HepG2 (cell line): Measurements from ENCODE around the gene C16orf54. TPM values are rescaled to one million over a fixed set of nuclear protein-coding genes. Genes with fewer than 3 reads are reported as not detected.
A peak's percentile ranks its signal among the peaks of the same experiment; 100 is the strongest.

Source experiments
- ERF ChIP-seq: IDR thresholded peaks from 2 replicates; pipeline ENCODE4 v1.6.1; 2018; ENCODE audit warnings: missing biosample characterization, missing genetic modification reagents
- FOXC1 ChIP-seq: sonication (generic); formaldehyde crosslinking; IDR thresholded peaks from 2 replicates; pipeline ENCODE4 v1.8.0; 2022; ENCODE audit warnings: mild to moderate bottlenecking, missing genetic modification reagents, borderline replicate concordance
- HOXA5 ChIP-seq: sonication (generic); formaldehyde crosslinking; IDR thresholded peaks from 2 replicates; pipeline ENCODE4 v1.4.0; 2020; ENCODE audit warnings: missing genetic modification reagents
- KLF16 ChIP-seq, 2 experiments: sonication (generic) in 1 of 2; formaldehyde crosslinking in 1 of 2; IDR thresholded peaks; 2 replicates each; pipeline versions ENCODE4 v1.6.1 to v1.8.0; 2016 to 2023; ENCODE audit warnings: missing genetic modification reagents in 2 of 2, missing compliant biosample characterization in 1 of 2
- MIXL1 ChIP-seq: IDR thresholded peaks from 2 replicates; pipeline ENCODE4 v1.6.1; 2016
- NR2F2 ChIP-seq: IDR thresholded peaks from 2 replicates; pipeline ENCODE4 v1.6.1; 2012; ENCODE audit warnings: low read depth, inconsistent platforms, borderline replicate concordance
- REXO4 ChIP-seq: sonication (generic); formaldehyde crosslinking; IDR thresholded peaks from 2 replicates; pipeline ENCODE4 v1.8.0; 2022; ENCODE audit warnings: missing genetic modification reagents, mild to moderate bottlenecking, borderline replicate concordance
- ZKSCAN8 ChIP-seq: IDR thresholded peaks from 2 replicates; pipeline ENCODE4 v1.6.1; 2016; ENCODE audit warnings: borderline replicate concordance, missing genetic modification reagents, missing compliant biosample characterization
- ZNF124 ChIP-seq: sonication (generic); formaldehyde crosslinking; IDR thresholded peaks from 2 replicates; pipeline ENCODE4 v1.4.0; 2020; ENCODE audit warnings: missing genetic modification reagents
- ZNF713 ChIP-seq: sonication (generic); formaldehyde crosslinking; IDR thresholded peaks from 2 replicates; pipeline ENCODE4 v1.4.0; 2020; ENCODE audit warnings: mild to moderate bottlenecking, missing genetic modification reagents
- ZNF782 ChIP-seq: sonication (generic); formaldehyde crosslinking; IDR thresholded peaks from 2 replicates; pipeline ENCODE4 v1.4.0; 2020; ENCODE audit warnings: missing genetic modification reagents, mild to moderate bottlenecking, borderline replicate concordance
- ZNF839 ChIP-seq: sonication (generic); formaldehyde crosslinking; IDR thresholded peaks from 2 replicates; pipeline ENCODE4 v1.4.0; 2020; ENCODE audit warnings: missing genetic modification reagents, mild to moderate bottlenecking, borderline replicate concordance
- polyA plus RNA-seq, 8 experiments: library from polyadenylated mRNA; depleted of rRNA in 3 of 8; stranded (reverse) in 7 of 8; unstranded in 1 of 8; fragments of >200 nt; fragmentation: Illumina TruSeq in 4 of 8; extraction: Trizol in 4 of 8; gene quantifications; 2 replicates each; pipeline versions ENCODE4 v1.2.1 to v1.2.3, GENCODE V29; 2011 to 2016; ENCODE audit warnings: low read depth in 4 of 8, missing spikeins in 1 of 8, mixed read lengths in 1 of 8; ENCODE audit not compliant: insufficient read depth in 1 of 8
- total RNA-seq, 5 experiments: library from RNA; depleted of rRNA; stranded (reverse); fragments of >200 nt; fragmentation: Illumina TruSeq; extraction: Trizol; gene quantifications; 2 replicates each; pipeline ENCODE4 v1.2.3, GENCODE V29; 2016; ENCODE audit warnings: low read depth in 1 of 5
- TF ChIP-seq, protein P1 (sequence below), 2 experiments: IDR thresholded peaks; 2 replicates each; pipeline ENCODE4 v1.6.1; 2011 to 2012; ENCODE audit warnings: low read length in 2 of 2, borderline replicate concordance in 1 of 2, low read depth in 1 of 2, mild to moderate bottlenecking in 1 of 2, moderate library complexity in 1 of 2
- TF ChIP-seq, protein P2 (sequence below): sonication (generic); formaldehyde crosslinking; IDR thresholded peaks from 2 replicates; pipeline ENCODE4 v1.9.0; 2021; ENCODE audit warnings: mild to moderate bottlenecking, missing genetic modification reagents

C16orf54 gene
- total and polyA plus RNA-seq, 2 of the 13 experiments (the other 11 are each of a cell fraction or from before 2014, with no cell fraction given), result not detected

DNA sequence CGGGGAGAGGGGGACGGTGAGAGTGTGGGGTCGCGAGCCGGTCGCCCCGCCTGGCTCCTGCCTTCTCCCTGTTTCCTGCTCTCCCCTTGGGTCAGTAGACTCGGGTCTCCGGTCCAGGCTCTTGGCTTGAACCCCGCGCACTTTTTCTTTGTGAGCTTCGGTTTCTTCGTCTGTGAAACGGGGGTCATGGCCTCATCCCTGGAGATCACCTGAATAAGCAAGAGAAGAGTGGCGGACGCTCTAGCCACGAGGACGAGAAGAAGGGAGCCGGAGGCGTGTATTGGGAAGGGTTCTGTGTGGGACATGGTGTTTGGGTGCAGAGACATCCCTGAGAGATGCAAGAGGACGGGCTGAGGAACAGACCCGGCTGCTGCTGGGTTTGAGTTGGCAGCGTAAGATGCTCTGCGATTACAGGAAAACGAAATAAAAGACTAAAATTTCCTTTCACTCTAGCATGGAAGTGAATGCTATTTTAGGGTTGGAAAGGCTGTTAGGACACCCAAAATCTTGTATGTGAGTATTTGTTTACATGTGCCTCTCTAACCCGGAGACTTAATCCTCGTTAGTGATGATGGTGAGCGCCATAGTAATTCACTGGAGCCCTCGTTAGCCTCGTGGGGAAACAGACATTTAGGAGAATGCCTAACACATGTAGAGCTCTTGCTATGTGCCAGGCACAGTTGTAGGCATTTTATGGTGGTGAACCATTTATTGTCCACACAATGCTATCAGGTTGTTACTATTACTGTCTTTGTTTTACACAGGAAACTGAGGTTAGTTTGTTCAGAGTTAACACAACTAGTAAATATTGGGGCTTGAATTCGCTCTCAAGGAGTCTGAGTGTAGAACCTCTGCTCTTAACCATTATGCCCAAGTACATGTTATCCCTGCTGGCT lies 45.4 kb upstream of the C16orf54 start (continued):
- TF ChIP-seq KLF16 (CRISPR knock-in tag; IDR thresholded peaks at IDR 0.05) (peak in 1 of 2 experiments; percentile 25; a peak in 1 of 4 replicates), FOXC1 (no peak), NR2F2 (no peak), HOXA5 (CRISPR knock-in tag) (no peak), MIXL1 (CRISPR knock-in tag) (no peak), ZNF713 (no peak), ZNF124 (CRISPR knock-in tag) (no peak), ERF (CRISPR knock-in tag) (0 out of 2 replicates have a peak, but pooled peaks have one; percentile 5), ZNF782 (CRISPR knock-in tag) (no peak), ZKSCAN8 (CRISPR knock-in tag) (no peak), ZNF839 (CRISPR knock-in tag) (0 out of 2 replicates have a peak, but pooled peaks have one; percentile 4), REXO4 (CRISPR knock-in tag) (no peak)
- TF ChIP-seq, protein P1, sequence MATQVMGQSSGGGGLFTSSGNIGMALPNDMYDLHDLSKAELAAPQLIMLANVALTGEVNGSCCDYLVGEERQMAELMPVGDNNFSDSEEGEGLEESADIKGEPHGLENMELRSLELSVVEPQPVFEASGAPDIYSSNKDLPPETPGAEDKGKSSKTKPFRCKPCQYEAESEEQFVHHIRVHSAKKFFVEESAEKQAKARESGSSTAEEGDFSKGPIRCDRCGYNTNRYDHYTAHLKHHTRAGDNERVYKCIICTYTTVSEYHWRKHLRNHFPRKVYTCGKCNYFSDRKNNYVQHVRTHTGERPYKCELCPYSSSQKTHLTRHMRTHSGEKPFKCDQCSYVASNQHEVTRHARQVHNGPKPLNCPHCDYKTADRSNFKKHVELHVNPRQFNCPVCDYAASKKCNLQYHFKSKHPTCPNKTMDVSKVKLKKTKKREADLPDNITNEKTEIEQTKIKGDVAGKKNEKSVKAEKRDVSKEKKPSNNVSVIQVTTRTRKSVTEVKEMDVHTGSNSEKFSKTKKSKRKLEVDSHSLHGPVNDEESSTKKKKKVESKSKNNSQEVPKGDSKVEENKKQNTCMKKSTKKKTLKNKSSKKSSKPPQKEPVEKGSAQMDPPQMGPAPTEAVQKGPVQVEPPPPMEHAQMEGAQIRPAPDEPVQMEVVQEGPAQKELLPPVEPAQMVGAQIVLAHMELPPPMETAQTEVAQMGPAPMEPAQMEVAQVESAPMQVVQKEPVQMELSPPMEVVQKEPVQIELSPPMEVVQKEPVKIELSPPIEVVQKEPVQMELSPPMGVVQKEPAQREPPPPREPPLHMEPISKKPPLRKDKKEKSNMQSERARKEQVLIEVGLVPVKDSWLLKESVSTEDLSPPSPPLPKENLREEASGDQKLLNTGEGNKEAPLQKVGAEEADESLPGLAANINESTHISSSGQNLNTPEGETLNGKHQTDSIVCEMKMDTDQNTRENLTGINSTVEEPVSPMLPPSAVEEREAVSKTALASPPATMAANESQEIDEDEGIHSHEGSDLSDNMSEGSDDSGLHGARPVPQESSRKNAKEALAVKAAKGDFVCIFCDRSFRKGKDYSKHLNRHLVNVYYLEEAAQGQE (IDR thresholded peaks at IDR 0.05; ENCODE audit: borderline replicate concordance in 1 of 2, low read depth in 1 of 2, low read length in 2 of 2), result no peak
- TF ChIP-seq, protein P2, sequence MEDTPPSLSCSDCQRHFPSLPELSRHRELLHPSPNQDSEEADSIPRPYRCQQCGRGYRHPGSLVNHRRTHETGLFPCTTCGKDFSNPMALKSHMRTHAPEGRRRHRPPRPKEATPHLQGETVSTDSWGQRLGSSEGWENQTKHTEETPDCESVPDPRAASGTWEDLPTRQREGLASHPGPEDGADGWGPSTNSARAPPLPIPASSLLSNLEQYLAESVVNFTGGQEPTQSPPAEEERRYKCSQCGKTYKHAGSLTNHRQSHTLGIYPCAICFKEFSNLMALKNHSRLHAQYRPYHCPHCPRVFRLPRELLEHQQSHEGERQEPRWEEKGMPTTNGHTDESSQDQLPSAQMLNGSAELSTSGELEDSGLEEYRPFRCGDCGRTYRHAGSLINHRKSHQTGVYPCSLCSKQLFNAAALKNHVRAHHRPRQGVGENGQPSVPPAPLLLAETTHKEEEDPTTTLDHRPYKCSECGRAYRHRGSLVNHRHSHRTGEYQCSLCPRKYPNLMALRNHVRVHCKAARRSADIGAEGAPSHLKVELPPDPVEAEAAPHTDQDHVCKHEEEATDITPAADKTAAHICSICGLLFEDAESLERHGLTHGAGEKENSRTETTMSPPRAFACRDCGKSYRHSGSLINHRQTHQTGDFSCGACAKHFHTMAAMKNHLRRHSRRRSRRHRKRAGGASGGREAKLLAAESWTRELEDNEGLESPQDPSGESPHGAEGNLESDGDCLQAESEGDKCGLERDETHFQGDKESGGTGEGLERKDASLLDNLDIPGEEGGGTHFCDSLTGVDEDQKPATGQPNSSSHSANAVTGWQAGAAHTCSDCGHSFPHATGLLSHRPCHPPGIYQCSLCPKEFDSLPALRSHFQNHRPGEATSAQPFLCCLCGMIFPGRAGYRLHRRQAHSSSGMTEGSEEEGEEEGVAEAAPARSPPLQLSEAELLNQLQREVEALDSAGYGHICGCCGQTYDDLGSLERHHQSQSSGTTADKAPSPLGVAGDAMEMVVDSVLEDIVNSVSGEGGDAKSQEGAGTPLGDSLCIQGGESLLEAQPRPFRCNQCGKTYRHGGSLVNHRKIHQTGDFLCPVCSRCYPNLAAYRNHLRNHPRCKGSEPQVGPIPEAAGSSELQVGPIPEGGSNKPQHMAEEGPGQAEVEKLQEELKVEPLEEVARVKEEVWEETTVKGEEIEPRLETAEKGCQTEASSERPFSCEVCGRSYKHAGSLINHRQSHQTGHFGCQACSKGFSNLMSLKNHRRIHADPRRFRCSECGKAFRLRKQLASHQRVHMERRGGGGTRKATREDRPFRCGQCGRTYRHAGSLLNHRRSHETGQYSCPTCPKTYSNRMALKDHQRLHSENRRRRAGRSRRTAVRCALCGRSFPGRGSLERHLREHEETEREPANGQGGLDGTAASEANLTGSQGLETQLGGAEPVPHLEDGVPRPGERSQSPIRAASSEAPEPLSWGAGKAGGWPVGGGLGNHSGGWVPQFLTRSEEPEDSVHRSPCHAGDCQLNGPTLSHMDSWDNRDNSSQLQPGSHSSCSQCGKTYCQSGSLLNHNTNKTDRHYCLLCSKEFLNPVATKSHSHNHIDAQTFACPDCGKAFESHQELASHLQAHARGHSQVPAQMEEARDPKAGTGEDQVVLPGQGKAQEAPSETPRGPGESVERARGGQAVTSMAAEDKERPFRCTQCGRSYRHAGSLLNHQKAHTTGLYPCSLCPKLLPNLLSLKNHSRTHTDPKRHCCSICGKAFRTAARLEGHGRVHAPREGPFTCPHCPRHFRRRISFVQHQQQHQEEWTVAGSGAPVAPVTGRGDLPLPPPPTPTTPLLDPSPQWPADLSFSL (CRISPR knock-in tag), result 0 out of 2 replicates have a peak, but pooled peaks have one; percentile 39
